HCT116 (cell line): Measurements from ENCODE around the gene CLK1.

Source experiments
- CBX3 ChIP-seq: IDR thresholded peaks from 2 replicates; pipeline ENCODE4 v1.6.1; 2012; ENCODE audit warnings: low read depth
- CTCF ChIP-seq, 3 experiments: fragments of 200-600 bp in 1 of 3; sonication (generic) in 1 of 3; IDR thresholded peaks in 2 of 3; conservative IDR thresholded peaks in 1 of 3; 2 replicates each; pipeline ENCODE4 v1.5.1; 2012 to 2017; ENCODE audit warnings: low read depth in 2 of 3, low read length in 2 of 3, antibody characterized with exemption in 1 of 3, borderline replicate concordance in 1 of 3, control low read depth in 1 of 3, mild to moderate bottlenecking in 1 of 3, mixed read lengths in 1 of 3, mixed run types in 1 of 3, moderate library complexity in 1 of 3; ENCODE audit not compliant: insufficient read depth in 1 of 3
- EGR1 ChIP-seq: IDR thresholded peaks from 2 replicates; pipeline ENCODE4 v1.6.1; 2012; ENCODE audit warnings: low read depth
- EZH2 ChIP-seq: fragments of 200-600 bp; sonication (generic); IDR thresholded peaks from 2 replicates; pipeline ENCODE4 v1.6.1; 2017; ENCODE audit warnings: antibody characterized with exemption, mixed run types
- EZH2phosphoT487 ChIP-seq: fragments of 200-600 bp; IDR thresholded peaks from 2 replicates; pipeline ENCODE4 v1.6.1; 2018; ENCODE audit warnings: antibody characterized with exemption, borderline replicate concordance
- FOSL1 ChIP-seq: IDR thresholded peaks from 2 replicates; pipeline ENCODE4 v1.6.1; 2012; ENCODE audit warnings: low read depth
- POLR2A ChIP-seq: IDR thresholded peaks from 2 replicates; pipeline ENCODE4 v1.7.0; 2011; ENCODE audit warnings: borderline replicate concordance; ENCODE audit not compliant: insufficient read depth, insufficient read length; ENCODE audit errors: extremely low read depth
- POLR2AphosphoS5 ChIP-seq: IDR thresholded peaks from 2 replicates; pipeline ENCODE4 v1.6.1; 2011; ENCODE audit warnings: mild to moderate bottlenecking, low read depth, low read length, moderate library complexity
- RAD21 ChIP-seq: IDR thresholded peaks from 2 replicates; pipeline ENCODE4 v1.6.1; 2012; ENCODE audit warnings: low read depth, mild to moderate bottlenecking
- REST ChIP-seq: IDR thresholded peaks from 2 replicates; pipeline ENCODE4 v1.6.1; 2012; ENCODE audit warnings: low read depth
- SIN3A ChIP-seq: IDR thresholded peaks from 2 replicates; pipeline ENCODE4 v1.6.1; 2012; ENCODE audit warnings: low read depth
- YY1 ChIP-seq: IDR thresholded peaks from 2 replicates; pipeline ENCODE4 v1.6.1; 2011; ENCODE audit warnings: low read length, low read depth, moderate library complexity, mild to moderate bottlenecking; ENCODE audit not compliant: insufficient replicate concordance; ENCODE audit errors: extremely low read depth
- ZBTB33 ChIP-seq: IDR thresholded peaks from 2 replicates; pipeline ENCODE4 v1.6.1; 2011; ENCODE audit warnings: mild to moderate bottlenecking, low read length, moderate library complexity; ENCODE audit not compliant: insufficient replicate concordance; ENCODE audit errors: extremely low read depth
- ZNF274 ChIP-seq: fragments of 200-500 bp; sonication (Bioruptor generic); IDR thresholded peaks from 2 replicates; pipeline ENCODE4 v1.6.1; 2014; ENCODE audit warnings: mild to moderate bottlenecking, low read depth, low read length, inconsistent platforms

GRCh38 chr2:200843993-200844948, 20.2 kb downstream of the CLK1 start:
- no peak for TF ChIP-seq REST
- TF ChIP-seq EGR1: no peak
- no peak for TF ChIP-seq POLR2AphosphoS5
- TF ChIP-seq CTCF (IDR thresholded peaks at IDR 0.05 in 2 of 3, conservative IDR thresholded peaks at IDR 0.05 in 1 of 3; ENCODE audit: borderline replicate concordance in 1 of 3, insufficient read depth in 1 of 3, low read depth in 2 of 3, low read length in 2 of 3): no peak
- TF ChIP-seq EZH2phosphoT487: no peak
- TF ChIP-seq RAD21: no peak
- no peak for TF ChIP-seq EZH2
- no peak for TF ChIP-seq YY1
- TF ChIP-seq POLR2A: no peak
- no peak for TF ChIP-seq SIN3A
- no peak for TF ChIP-seq FOSL1
- TF ChIP-seq ZBTB33: no peak
- TF ChIP-seq CBX3: no peak
- TF ChIP-seq ZNF274: no peak
